ENCODE results near the gene GPX4. TPM values are rescaled to one million over a fixed set of nuclear protein-coding genes. Genes with fewer than 3 reads are reported as not detected.
A peak's percentile ranks its signal among the peaks of the same experiment; 100 is the strongest.

The GPX4 gene
- total RNA-seq, 1 experiment from 2014 or later, result 355 TPM

DNA sequence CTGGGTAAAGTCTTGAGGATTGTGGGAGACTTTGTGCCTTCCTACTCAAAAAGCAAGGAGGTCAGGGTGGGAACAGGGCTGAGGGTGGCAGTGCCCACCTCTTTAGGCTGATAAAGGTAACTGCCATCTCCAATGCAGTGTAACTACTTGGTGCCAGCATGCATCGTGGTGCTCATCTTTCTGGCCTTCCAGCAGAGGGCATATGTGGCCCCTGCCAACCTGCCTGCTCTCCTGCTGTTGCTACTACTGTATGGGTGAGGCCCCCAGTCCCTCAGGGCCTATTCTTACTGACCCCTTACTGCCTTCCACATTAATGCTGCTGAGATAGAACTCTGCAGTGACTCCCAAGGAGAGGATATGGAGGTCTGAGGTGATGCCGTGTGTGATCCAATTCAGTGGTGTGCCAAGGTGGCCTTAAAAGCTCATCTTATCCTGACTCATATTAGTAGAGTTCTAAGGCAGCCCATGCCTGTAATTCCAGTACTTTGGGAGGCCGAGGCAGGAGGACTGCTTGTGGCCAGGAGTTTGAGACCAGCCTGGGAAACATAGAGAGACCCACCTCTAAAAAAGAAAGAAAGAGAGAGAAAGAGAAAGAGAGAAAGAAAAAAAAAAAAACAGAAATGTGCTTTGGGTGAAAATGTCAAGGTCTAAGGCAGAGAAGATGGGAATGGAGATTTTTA is 46.5 kb upstream of the GPX4 start:
- Histone ChIP-seq H2BK120ac (ENCODE audit: low read depth, low read length, poor library complexity, severe bottlenecking) (no peak overlapping the region), H3K4me2 (ENCODE audit: insufficient read depth, insufficient read length, low read length) (no peak overlapping the region), H3K56ac (ENCODE audit: insufficient read length, low read depth, low read length) (no peak overlapping the region), H3K23ac (ENCODE audit: insufficient read length, low read depth, low read length) (no peak overlapping the region), H2BK20ac (ENCODE audit: low read depth, low read length, poor library complexity, severe bottlenecking) (no peak overlapping the region), H3T11ph (ENCODE audit: low read length) (no peak overlapping the region), H3K9me3 (ENCODE audit: control insufficient read depth, low read depth, low read length) (peaks cover 19% of the 10 kb centered on the region), H2BK12ac (ENCODE audit: insufficient read length, low read depth, low read length) (no peak overlapping the region), H3K23me2 (ENCODE audit: insufficient read length, low read depth, low read length, poor library complexity, severe bottlenecking) (peaks cover 4% of the 10 kb centered on the region), H3K79me1 (ENCODE audit: insufficient read depth, low read depth, low read length, poor library complexity, severe bottlenecking) (no peaks in the 10 kb centered on the region), H2AK5ac (ENCODE audit: insufficient read length, low read length) (no peak overlapping the region), H3K18ac (ENCODE audit: insufficient read length, low read depth, low read length) (no peak overlapping the region), H2BK15ac (ENCODE audit: low read depth, low read length) (no peak overlapping the region), H3K79me2 (ENCODE audit: insufficient read depth, low read length) (no peaks in the 10 kb centered on the region), H4K5ac (ENCODE audit: insufficient read length, low read depth, low read length) (no peak overlapping the region), H3K9ac (ENCODE audit: extremely low read depth, insufficient read length, low read length) (no peak overlapping the region), H4K8ac (replicated peaks; ENCODE audit: insufficient read length, low read depth, low read length) (no peak overlapping the region), H4K20me1 (ENCODE audit: control insufficient read depth, insufficient read depth, insufficient read length) (no peaks in the 10 kb centered on the region), H3K27me3 (ENCODE audit: insufficient read depth, low read length) (no peaks in the 10 kb centered on the region), H2BK5ac (ENCODE audit: insufficient read length, low read length) (no peak overlapping the region), H4K91ac (ENCODE audit: insufficient read length, low read depth, low read length) (no peak overlapping the region), H2AFZ (ENCODE audit: low read length) (no peak overlapping the region), H3K27ac (ENCODE audit: insufficient read length, low read depth, low read length) (no peak overlapping the region), H3K14ac (ENCODE audit: insufficient read depth, low read length) (no peak overlapping the region), H3K4me1 (ENCODE audit: insufficient read depth, low read length) (no peaks in the 10 kb centered on the region), H3K4ac (ENCODE audit: low read depth, low read length) (no peak overlapping the region)
- Mint-ChIP-seq H3K9me3 (no peaks in the 10 kb centered on the region), H3K4me1 (peaks cover 0 to 9% of the 10 kb centered on the region in 2 experiments; a peak in 3 of 4 replicates), H3K27ac (no peak overlapping the region), H3K4me3 (peak overlapping the region in 1 of 2 experiments; percentile 9; a peak in 1 of 5 replicates), H3K27me3 (ENCODE audit: low read depth) (no peaks in the 10 kb centered on the region; the same call in none of the 2 replicates), H3K36me3 (ENCODE audit: insufficient read depth in 1 of 3, low read depth in 3 of 3) (peaks cover 0 to 17% (median 15%) of the 10 kb centered on the region in 3 experiments; a peak in 3 of 7 replicates)
- peak; percentile 43 for DNase-seq
- no CpG with 5 or more reads among the region's 3 CpGs for WGBS (ENCODE audit: extremely low coverage, insufficient read length, low lambda C conversion rate)
- TF ChIP-seq, protein P1, sequence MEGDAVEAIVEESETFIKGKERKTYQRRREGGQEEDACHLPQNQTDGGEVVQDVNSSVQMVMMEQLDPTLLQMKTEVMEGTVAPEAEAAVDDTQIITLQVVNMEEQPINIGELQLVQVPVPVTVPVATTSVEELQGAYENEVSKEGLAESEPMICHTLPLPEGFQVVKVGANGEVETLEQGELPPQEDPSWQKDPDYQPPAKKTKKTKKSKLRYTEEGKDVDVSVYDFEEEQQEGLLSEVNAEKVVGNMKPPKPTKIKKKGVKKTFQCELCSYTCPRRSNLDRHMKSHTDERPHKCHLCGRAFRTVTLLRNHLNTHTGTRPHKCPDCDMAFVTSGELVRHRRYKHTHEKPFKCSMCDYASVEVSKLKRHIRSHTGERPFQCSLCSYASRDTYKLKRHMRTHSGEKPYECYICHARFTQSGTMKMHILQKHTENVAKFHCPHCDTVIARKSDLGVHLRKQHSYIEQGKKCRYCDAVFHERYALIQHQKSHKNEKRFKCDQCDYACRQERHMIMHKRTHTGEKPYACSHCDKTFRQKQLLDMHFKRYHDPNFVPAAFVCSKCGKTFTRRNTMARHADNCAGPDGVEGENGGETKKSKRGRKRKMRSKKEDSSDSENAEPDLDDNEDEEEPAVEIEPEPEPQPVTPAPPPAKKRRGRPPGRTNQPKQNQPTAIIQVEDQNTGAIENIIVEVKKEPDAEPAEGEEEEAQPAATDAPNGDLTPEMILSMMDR (conservative IDR thresholded peaks at IDR 0.05), result no peak; the same call in 2 of the 3 replicates
